MCF 10A (cell line): ENCODE results near the gene PPP1R37. TPM values are rescaled to one million over a fixed set of nuclear protein-coding genes. Genes with fewer than 3 reads are reported as not detected.
A peak's percentile ranks its signal among the peaks of the same experiment; 100 is the strongest.

Source experiments
- BruUV-seq: library from RNA; stranded (reverse); fragments of 400-500 nt; replicated peaks from 2 replicates; lab custom pipeline; 2021; lab: Mats Ljungman, UMichigan
- CTCF ChIA-PET: fragments of 300-600 bp; sonication (Branson Sonifier 250); formaldehyde crosslinking; extraction: SDS; loops from one replicate; lab custom pipeline; 2021; ENCODE audit warnings: antibody characterized with exemption, inconsistent platforms; lab: Yijun Ruan, JAX
- POLR2A ChIA-PET: fragments of 300-600, 350-650 bp; sonication (Branson Sonifier 250); formaldehyde crosslinking; extraction: SDS; loops from one replicate; lab custom pipeline; 2020; ENCODE audit warnings: antibody characterized with exemption, inconsistent platforms; lab: Yijun Ruan, JAX
- DNase-seq: peaks from one replicate; pipeline ENCODE4 v3.0.0-alpha.2; 2018; ENCODE audit not compliant: unreplicated experiment
- H3K27ac Mint-ChIP-seq: one replicate; pipeline ENCODE4 v1.8.0; 2022; ENCODE audit warnings: mild to moderate bottlenecking, low read depth, mixed read lengths; ENCODE audit not compliant: unreplicated experiment
- H3K27me3 Mint-ChIP-seq: one replicate; pipeline ENCODE4 v1.8.0; 2022; ENCODE audit warnings: mixed read lengths; ENCODE audit not compliant: insufficient read depth, unreplicated experiment
- H3K36me3 Mint-ChIP-seq: one replicate; pipeline ENCODE4 v1.8.0; 2022; ENCODE audit warnings: mild to moderate bottlenecking, moderate library complexity, mixed read lengths; ENCODE audit not compliant: insufficient read depth, unreplicated experiment
- H3K4me1 Mint-ChIP-seq: one replicate; pipeline ENCODE4 v1.8.0; 2022; ENCODE audit warnings: mixed read lengths; ENCODE audit not compliant: insufficient read depth, unreplicated experiment
- H3K4me3 Mint-ChIP-seq: one replicate; pipeline ENCODE4 v1.8.0; 2022; ENCODE audit warnings: mild to moderate bottlenecking, moderate library complexity, mixed read lengths; ENCODE audit not compliant: unreplicated experiment
- H3K9me3 Mint-ChIP-seq: one replicate; pipeline ENCODE4 v1.8.0; 2022; ENCODE audit warnings: mixed read lengths; ENCODE audit not compliant: unreplicated experiment
- CTCF ChIP-seq: fragments of 200-600 bp; IDR thresholded peaks from one replicate; pipeline ENCODE4 v1.8.0; 2022; ENCODE audit warnings: antibody characterized with exemption, mild to moderate bottlenecking; ENCODE audit not compliant: unreplicated experiment
- intact Hi-C: fragments of 100-400 bp; cut with micrococcal nuclease; formaldehyde crosslinking; loops from 2 replicates; pipeline ENCODE4 v1.14.1; 2022
- total RNA-seq: library from RNA; stranded (reverse); gene quantifications from 2 replicates; pipeline ENCODE4 v1.2.3, GENCODE V29; 2022

Gene PPP1R37
- total RNA-seq, 1 experiment from 2014 or later: 22.0 TPM

- Mint-ChIP-seq H3K27me3 (no peaks in the 10 kb centered on the region), H3K4me1 (peaks cover 27% of the 10 kb centered on the region), H3K9me3 (no peaks in the 10 kb centered on the region), H3K4me3 (no peak within 1 kb of the TSS), H3K27ac (no peak within 1 kb of the TSS), H3K36me3 (no peaks in the 10 kb centered on the region)
- ChIA-PET POLR2A (interaction anchor here (0.7 to 2.5 kb wide), 2 partner anchors 17 to 122 kb away, joined by 3 to 11 read pairs; partner anchors contain the start of genes BLOC1S3, CLASRP and TRAPPC6A), CTCF (interaction anchor here (0.6 to 0.8 kb wide), 2 partner anchors 12 to 30 kb away, joined by 3 to 4 read pairs; no protein-coding TSS in a partner anchor)
- intact Hi-C loops: loop anchor here (5.0 kb wide), 1 partner anchor 86 kb away; the partner anchor contains the start of gene EXOC3L2
- TF ChIP-seq CTCF: no peak
- no peak for DNase-seq
- no TSS peak for BruUV-seq
Measured at GRCh38 chr19:45160870-45161737, 68.1 kb downstream of the PPP1R37 start, which contains the start of gene NKPD1. Gene NKPD1, minus strand, starts transcription at chr19:45160982. Its CDS starts 832 bp downstream, at chr19:45160150.

GRCh38 chr19:45161738-45162607 lies 69.0 kb downstream of the PPP1R37 start:
- Mint-ChIP-seq H3K4me3 (no peak overlapping the region), H3K27me3 (no peaks in the 10 kb centered on the region), H3K9me3 (no peaks in the 10 kb centered on the region), H3K36me3 (no peaks in the 10 kb centered on the region), H3K27ac (no peak overlapping the region), H3K4me1 (peaks cover 27% of the 10 kb centered on the region)
- no peak for DNase-seq
- BruUV-seq: no TSS peak
- intact Hi-C loops: loop anchor here (1.0 to 5.0 kb wide), 2 partner anchors 85 to 176 kb away; partner anchors contain the start of gene EXOC3L2
- TF ChIP-seq CTCF: peak; percentile 24
- ChIA-PET POLR2A (interaction anchor here (0.7 to 4.2 kb wide), 3 partner anchors 16 to 85 kb away, joined by 4 to 47 read pairs (median 11); partner anchors contain the start of genes BLOC1S3 and TRAPPC6A), CTCF (interaction anchor here (0.6 to 1.4 kb wide), 5 partner anchors 16 to 351 kb away, joined by 3 to 5 read pairs (median 3); partner anchors contain the start of gene TRAPPC6A)

- H3K9me3 Mint-ChIP-seq: no peaks in the 10 kb centered on the region
- CTCF ChIA-PET: interaction anchor here (0.5 to 1.4 kb wide), 6 partner anchors 16 to 526 kb away, joined by 3 to 5 read pairs (median 3); partner anchors contain the start of gene TRAPPC6A
- no peak overlapping the region for H3K27ac Mint-ChIP-seq
- H3K27me3 Mint-ChIP-seq: no peaks in the 10 kb centered on the region
- H3K4me3 Mint-ChIP-seq: no peak overlapping the region
- DNase-seq: peak; percentile 84
- no peak for TF ChIP-seq CTCF
- POLR2A ChIA-PET: interaction anchor here (0.8 to 4.2 kb wide), 2 partner anchors 13 to 16 kb away, joined by 3 to 47 read pairs; partner anchors contain the start of genes BLOC1S3 and TRAPPC6A
- intact Hi-C loops: loop anchor here (1.0 to 5.0 kb wide), 2 partner anchors 85 to 176 kb away; partner anchors contain the start of gene EXOC3L2
- peaks cover 27% of the 10 kb centered on the region for H3K4me1 Mint-ChIP-seq
- H3K36me3 Mint-ChIP-seq: no peaks in the 10 kb centered on the region
- no TSS peak for BruUV-seq
Measured at GRCh38 chr19:45162608-45163143, 69.7 kb downstream of the PPP1R37 start.
